Activated B cell treated with CpG ODN at 0.5 μM for 24 hours (primary cell): ENCODE data around the gene STOM. TPM values are rescaled to one million over a fixed set of nuclear protein-coding genes. Genes with fewer than 3 reads are reported as not detected.

Experiments used
- ATAC-seq: fragments of 200-7000 bp; cut with Tn5 transposase; one replicate; pipeline ENCODE4 v1.10.0; 2021; ENCODE audit warnings: low read depth, mild to moderate bottlenecking, moderate library complexity
- CTCF ChIA-PET: fragments of 350-600 bp; sonication (Branson Sonifier 250); formaldehyde crosslinking; loops from one replicate; lab custom pipeline; 2021; ENCODE audit warnings: antibody characterized with exemption; lab: Charles Lee
- POLR2A ChIA-PET: fragments of 350-600 bp; sonication (Branson Sonifier 250); formaldehyde crosslinking; loops from one replicate; lab custom pipeline; 2021; ENCODE audit warnings: antibody characterized with exemption; lab: Charles Lee
- DNase-seq: peaks from one replicate; pipeline ENCODE4 v3.0.0; 2022
- H3K27ac Mint-ChIP-seq: one replicate; pipeline ENCODE4 v1.8.0; 2020; ENCODE audit warnings: mixed read lengths
- H3K27me3 Mint-ChIP-seq: one replicate; pipeline ENCODE4 v1.8.0; 2021; ENCODE audit warnings: mixed read lengths
- H3K36me3 Mint-ChIP-seq: one replicate; pipeline ENCODE4 v1.8.0; 2021; ENCODE audit warnings: low read depth, mixed read lengths
- H3K4me1 Mint-ChIP-seq: one replicate; pipeline ENCODE4 v1.8.0; 2021; ENCODE audit warnings: mixed read lengths
- H3K4me3 Mint-ChIP-seq: one replicate; pipeline ENCODE4 v1.8.0; 2020; ENCODE audit warnings: mild to moderate bottlenecking, mixed read lengths
- H3K9me3 Mint-ChIP-seq: one replicate; pipeline ENCODE4 v1.8.0; 2020; ENCODE audit warnings: mixed read lengths
- intact Hi-C: fragments of 100-400 bp; cut with micrococcal nuclease; formaldehyde crosslinking; loops from one replicate; pipeline ENCODE4 v1.15.1; 2024
- total RNA-seq: library from RNA; stranded (reverse); gene quantifications from 2 replicates; pipeline ENCODE4 v1.2.3, GENCODE V29; 2022
- TF ChIP-seq, protein P1 (sequence below): fragments of 200-600 bp; IDR thresholded peaks from one replicate; pipeline ENCODE4 v1.8.0; 2022; ENCODE audit warnings: antibody characterized with exemption, mild to moderate bottlenecking

The STOM gene, protein sequence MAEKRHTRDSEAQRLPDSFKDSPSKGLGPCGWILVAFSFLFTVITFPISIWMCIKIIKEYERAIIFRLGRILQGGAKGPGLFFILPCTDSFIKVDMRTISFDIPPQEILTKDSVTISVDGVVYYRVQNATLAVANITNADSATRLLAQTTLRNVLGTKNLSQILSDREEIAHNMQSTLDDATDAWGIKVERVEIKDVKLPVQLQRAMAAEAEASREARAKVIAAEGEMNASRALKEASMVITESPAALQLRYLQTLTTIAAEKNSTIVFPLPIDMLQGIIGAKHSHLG
- 9.8 and 11.3 TPM in 2 replicates for total RNA-seq

DNA sequence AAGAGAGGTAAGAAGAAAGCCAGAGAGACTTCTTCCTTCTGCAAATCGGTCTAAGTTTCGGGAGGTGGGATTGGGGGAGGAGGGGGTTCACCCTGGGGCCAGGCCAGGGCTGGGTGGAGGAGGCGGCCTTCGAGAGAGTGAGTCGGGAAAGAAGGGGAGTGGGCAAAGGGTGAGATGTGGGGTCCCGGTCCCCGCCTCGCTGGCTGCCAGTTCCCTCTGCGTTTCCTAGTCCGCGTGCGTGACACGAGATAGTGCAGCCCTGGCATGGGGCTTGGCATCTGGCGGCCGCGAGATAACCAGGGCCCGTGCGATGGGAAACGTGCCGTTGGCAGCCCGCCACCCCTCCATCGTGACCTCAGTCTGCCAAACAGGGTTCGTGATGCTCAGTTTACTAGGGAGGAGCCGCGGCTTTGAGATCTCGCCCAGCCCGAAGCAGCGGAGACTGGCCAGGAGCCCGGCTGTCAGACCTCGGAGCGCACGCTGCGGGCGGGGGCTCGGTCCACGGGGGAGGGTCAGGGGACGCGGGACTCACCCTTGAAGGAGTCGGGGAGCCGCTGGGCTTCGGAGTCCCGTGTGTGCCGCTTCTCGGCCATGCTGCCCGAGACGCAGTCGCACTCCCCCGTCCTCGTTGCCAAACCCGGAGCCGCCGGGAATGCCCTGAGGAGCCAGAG lies at the start of gene STOM:
Gene STOM (minus strand): TSS at position 656 of the 671 bp plus-strand sequence. CDS start 63 bp downstream, at position 593.
- ChIA-PET POLR2A (interaction anchor here (0.6 to 1.1 kb wide), 3 partner anchors 42 to 168 kb away, joined by 3 to 4 read pairs (median 3); partner anchors contain the start of gene RAB14), CTCF (no interaction called here)
- ATAC-seq (peak; percentile 56), DNase-seq (no peak)
- H3K27ac Mint-ChIP-seq = peak within 1 kb of the TSS; percentile 96
- H3K4me3 Mint-ChIP-seq = peak within 1 kb of the TSS; percentile 93
- no peaks in the 10 kb centered on the region for H3K27me3 Mint-ChIP-seq
- H3K4me1 Mint-ChIP-seq = peaks cover 28% of the 10 kb centered on the region
- H3K9me3 Mint-ChIP-seq = peaks cover 3% of the 10 kb centered on the region
- TF ChIP-seq, protein P1, sequence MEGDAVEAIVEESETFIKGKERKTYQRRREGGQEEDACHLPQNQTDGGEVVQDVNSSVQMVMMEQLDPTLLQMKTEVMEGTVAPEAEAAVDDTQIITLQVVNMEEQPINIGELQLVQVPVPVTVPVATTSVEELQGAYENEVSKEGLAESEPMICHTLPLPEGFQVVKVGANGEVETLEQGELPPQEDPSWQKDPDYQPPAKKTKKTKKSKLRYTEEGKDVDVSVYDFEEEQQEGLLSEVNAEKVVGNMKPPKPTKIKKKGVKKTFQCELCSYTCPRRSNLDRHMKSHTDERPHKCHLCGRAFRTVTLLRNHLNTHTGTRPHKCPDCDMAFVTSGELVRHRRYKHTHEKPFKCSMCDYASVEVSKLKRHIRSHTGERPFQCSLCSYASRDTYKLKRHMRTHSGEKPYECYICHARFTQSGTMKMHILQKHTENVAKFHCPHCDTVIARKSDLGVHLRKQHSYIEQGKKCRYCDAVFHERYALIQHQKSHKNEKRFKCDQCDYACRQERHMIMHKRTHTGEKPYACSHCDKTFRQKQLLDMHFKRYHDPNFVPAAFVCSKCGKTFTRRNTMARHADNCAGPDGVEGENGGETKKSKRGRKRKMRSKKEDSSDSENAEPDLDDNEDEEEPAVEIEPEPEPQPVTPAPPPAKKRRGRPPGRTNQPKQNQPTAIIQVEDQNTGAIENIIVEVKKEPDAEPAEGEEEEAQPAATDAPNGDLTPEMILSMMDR = no peak
- intact Hi-C loops = loop anchor here (1.0 to 10.0 kb wide), 6 partner anchors 102 to 1459 kb away; partner anchors contain the start of genes CNTRL, GSN, MEGF9 and PDCL
- peaks cover 4% of the 10 kb centered on the region for H3K36me3 Mint-ChIP-seq

DNA sequence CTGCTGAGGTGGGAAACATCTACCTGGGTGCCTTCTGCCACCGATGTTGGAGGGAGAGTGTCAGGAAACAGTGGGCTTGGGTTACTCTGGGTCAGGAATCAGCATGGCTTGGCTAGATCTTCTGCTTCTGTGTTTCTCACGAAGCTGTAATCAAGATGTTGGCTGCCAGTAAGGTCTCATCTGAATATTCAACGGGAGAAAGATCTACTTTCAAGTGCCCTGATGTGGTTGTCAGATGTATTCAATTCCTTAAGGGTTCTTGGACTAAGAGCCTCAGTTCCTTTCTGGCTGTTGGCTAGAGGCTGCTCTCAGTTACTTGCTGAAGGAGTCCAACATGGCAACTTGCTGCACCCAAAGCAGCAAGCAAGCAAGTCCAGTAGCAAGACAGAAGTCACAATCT lies 41.9 kb upstream of the STOM start:
- Mint-ChIP-seq H3K4me3 (no peak overlapping the region), H3K36me3 (no peaks in the 10 kb centered on the region), H3K9me3 (no peaks in the 10 kb centered on the region), H3K4me1 (no peaks in the 10 kb centered on the region), H3K27ac (no peak overlapping the region), H3K27me3 (no peaks in the 10 kb centered on the region)
- no peak for DNase-seq
- POLR2A ChIA-PET = no interaction called here
- TF ChIP-seq, protein P1 = no peak
- ATAC-seq = no peak
- CTCF ChIA-PET = no interaction called here
- intact Hi-C loops = no loop called here

DNA sequence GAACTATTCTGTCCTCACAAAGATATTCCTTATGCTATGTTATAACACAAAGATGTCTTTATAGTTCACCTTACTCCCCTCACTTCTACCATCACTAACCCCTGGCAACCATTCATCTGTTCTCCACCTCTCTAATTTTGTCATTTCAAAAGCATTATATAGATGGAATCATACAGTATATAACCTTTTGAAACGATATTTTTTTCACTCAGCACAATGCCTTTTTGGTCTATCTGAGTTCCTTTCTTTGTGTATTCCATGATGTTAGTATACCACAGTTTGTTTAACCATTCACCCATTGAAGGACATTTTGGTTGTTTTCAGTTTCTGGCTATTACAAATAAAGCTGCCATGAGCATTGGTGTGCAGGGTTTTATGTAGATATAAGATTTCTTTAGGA lies 35.8 kb upstream of the STOM start:
- Mint-ChIP-seq H3K4me3 (no peak overlapping the region), H3K27ac (no peak overlapping the region), H3K27me3 (no peaks in the 10 kb centered on the region), H3K4me1 (no peaks in the 10 kb centered on the region), H3K9me3 (peaks cover 7% of the 10 kb centered on the region), H3K36me3 (peaks cover 5% of the 10 kb centered on the region)
- intact Hi-C loops = no loop called here
- no peak for DNase-seq
- ChIA-PET POLR2A (no interaction called here), CTCF (no interaction called here)
- no peak for ATAC-seq
- TF ChIP-seq, protein P1 = no peak

DNA sequence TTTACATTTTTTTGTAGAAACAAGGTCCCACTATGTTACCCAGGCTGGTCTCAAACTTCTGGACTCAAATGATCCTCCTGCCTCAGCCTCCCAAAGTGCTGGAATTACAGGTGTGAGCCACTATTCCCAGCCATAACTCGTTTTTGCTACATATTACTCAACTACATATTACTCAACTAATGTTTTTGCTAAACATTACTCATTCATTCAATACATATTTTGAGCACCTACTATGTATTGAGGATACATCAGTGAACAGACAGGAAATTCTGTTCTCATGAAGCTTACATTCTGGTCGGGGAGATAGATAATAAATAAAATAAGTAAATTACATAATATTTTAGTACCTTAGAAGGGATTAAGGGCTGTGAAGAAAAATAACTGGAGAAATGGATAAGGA lies 34.9 kb upstream of the STOM start:
- CTCF ChIA-PET = interaction anchor here (11.9 kb wide), 1 partner anchor 84 kb away, joined by 243 read pairs; no protein-coding TSS in a partner anchor
- POLR2A ChIA-PET = no interaction called here
- DNase-seq (no peak), ATAC-seq (no peak)
- Mint-ChIP-seq H3K9me3 (peaks cover 7% of the 10 kb centered on the region), H3K27me3 (no peaks in the 10 kb centered on the region), H3K4me1 (no peaks in the 10 kb centered on the region), H3K27ac (no peak overlapping the region), H3K4me3 (no peak overlapping the region), H3K36me3 (peaks cover 5% of the 10 kb centered on the region)
- TF ChIP-seq, protein P1 = no peak
- intact Hi-C loops = no loop called here
